ENCODE measurements around the gene CXorf65. TPM values are rescaled to one million over a fixed set of nuclear protein-coding genes. Genes with fewer than 3 reads are reported as not detected.

Gene CXorf65
- total RNA-seq, 1 donor from 2014 or later: not detected

DNA sequence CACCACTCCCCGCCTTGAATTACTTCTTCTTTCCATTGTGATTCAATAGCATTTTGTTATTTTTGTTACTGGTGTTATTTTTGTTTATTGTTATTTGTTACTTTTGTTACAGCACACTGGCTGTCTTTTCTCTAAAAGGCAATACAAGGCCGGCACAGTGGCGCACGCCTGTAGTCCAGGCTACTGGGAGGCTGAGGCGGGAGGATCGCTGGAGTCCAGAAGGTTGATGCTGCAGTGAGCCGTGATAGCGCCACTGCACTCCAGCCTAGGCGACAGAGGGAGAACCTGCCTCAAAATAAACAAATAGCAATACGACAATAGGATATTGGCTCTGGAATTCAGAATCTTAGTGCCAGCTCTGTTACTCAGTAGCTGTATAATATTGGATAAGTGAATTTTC is 10.8 kb upstream of the CXorf65 start:
- H3K36me3 Mint-ChIP-seq (ENCODE audit: insufficient read depth): peaks cover 7% of the 10 kb centered on the region
- H3K27me3 Mint-ChIP-seq: no peaks in the 10 kb centered on the region
- H3K4me3 Mint-ChIP-seq (ENCODE audit: low read depth): no peak overlapping the region
- H3K4me1 Mint-ChIP-seq (ENCODE audit: low read depth): peaks cover 2% of the 10 kb centered on the region
- TF ChIP-seq, protein P1, sequence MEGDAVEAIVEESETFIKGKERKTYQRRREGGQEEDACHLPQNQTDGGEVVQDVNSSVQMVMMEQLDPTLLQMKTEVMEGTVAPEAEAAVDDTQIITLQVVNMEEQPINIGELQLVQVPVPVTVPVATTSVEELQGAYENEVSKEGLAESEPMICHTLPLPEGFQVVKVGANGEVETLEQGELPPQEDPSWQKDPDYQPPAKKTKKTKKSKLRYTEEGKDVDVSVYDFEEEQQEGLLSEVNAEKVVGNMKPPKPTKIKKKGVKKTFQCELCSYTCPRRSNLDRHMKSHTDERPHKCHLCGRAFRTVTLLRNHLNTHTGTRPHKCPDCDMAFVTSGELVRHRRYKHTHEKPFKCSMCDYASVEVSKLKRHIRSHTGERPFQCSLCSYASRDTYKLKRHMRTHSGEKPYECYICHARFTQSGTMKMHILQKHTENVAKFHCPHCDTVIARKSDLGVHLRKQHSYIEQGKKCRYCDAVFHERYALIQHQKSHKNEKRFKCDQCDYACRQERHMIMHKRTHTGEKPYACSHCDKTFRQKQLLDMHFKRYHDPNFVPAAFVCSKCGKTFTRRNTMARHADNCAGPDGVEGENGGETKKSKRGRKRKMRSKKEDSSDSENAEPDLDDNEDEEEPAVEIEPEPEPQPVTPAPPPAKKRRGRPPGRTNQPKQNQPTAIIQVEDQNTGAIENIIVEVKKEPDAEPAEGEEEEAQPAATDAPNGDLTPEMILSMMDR (IDR thresholded peaks at IDR 0.05; ENCODE audit: unreplicated experiment): no peak
- DNase-seq (ENCODE audit: low spot score, unreplicated experiment): no peak
- peaks cover 12% of the 10 kb centered on the region for H3K9me3 Mint-ChIP-seq (ENCODE audit: low read depth)
- H3K27ac Mint-ChIP-seq: no peak overlapping the region

DNA sequence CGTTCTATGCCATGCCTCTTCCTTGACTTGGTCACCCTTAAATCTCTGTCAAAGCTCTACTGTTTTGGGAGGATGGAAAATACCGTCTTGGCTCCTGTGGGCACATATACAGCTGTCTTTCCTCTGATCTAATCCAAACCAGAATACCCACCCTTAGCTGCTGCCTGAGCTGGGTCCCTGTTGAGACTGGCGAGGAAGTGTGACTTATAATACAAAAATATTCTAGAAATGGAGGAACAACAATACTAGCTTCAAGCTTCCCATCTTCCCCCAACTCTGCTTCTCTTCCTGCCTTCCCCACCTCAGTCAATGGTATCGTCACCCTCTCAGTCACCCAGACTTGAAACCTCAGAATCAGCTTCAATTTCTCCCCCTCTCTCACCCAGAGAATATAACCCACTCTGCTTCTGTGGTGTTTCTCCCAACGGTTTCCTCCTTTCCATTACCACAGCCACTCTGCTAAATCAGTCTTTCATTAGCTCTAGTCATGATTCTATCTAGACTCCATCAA is 5.4 kb upstream of the CXorf65 start:
- Mint-ChIP-seq H3K9me3 (ENCODE audit: low read depth) (peaks cover 20% of the 10 kb centered on the region), H3K4me3 (ENCODE audit: low read depth) (no peak overlapping the region), H3K27me3 (no peaks in the 10 kb centered on the region), H3K27ac (no peak overlapping the region), H3K36me3 (ENCODE audit: insufficient read depth) (no peaks in the 10 kb centered on the region), H3K4me1 (ENCODE audit: low read depth) (peaks cover 13% of the 10 kb centered on the region)
- TF ChIP-seq, protein P1 (IDR thresholded peaks at IDR 0.05; ENCODE audit: unreplicated experiment): no peak
- DNase-seq (ENCODE audit: low spot score, unreplicated experiment): no peak

DNA sequence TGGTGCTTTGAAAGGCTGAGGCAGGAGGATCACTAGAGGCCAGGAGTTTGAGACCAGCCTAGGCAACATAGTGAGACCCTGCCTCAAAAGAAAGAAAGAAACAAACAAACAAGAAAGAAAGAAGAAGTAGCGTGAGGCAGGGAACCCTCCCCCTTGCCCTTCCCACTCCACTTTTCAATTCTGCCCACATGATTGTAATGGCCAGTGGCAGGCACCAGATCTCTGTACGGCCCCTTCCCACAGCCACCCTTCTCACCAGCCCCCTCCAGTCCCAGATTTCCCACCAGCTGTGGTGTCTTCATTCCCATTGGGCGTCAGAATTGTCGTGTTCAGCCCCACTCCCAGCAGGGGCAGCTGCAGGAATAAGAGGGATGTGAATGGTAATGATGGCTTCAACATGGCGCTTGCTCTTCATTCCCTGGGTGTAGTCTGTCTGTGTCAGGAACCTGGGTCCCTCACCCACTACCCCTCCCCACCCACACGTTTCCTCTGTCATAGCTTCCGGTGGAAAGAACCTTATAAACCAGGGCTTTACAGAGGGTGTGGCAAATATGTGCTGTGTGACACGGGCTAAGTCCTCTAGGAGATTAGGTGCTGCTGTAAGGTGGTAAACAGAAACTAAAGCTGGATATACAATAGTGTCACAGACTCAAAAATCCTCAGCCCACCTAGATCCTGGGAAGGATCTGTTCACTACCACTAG is 4.8 kb upstream of the CXorf65 start, which contains the start of gene IL2RG:
Gene IL2RG, minus strand, starts transcription at position 437 of the 703 bp plus-strand sequence. Its CDS starts 38 bp downstream, at position 399.
- Mint-ChIP-seq H3K27ac (no peak within 1 kb of the TSS), H3K27me3 (no peaks in the 10 kb centered on the region), H3K4me3 (ENCODE audit: low read depth) (no peak within 1 kb of the TSS), H3K9me3 (ENCODE audit: low read depth) (peaks cover 23% of the 10 kb centered on the region), H3K4me1 (ENCODE audit: low read depth) (peaks cover 16% of the 10 kb centered on the region), H3K36me3 (ENCODE audit: insufficient read depth) (no peaks in the 10 kb centered on the region)
- TF ChIP-seq, protein P1 (IDR thresholded peaks at IDR 0.05; ENCODE audit: unreplicated experiment): no peak
- DNase-seq (ENCODE audit: low spot score, unreplicated experiment): no peak

DNA sequence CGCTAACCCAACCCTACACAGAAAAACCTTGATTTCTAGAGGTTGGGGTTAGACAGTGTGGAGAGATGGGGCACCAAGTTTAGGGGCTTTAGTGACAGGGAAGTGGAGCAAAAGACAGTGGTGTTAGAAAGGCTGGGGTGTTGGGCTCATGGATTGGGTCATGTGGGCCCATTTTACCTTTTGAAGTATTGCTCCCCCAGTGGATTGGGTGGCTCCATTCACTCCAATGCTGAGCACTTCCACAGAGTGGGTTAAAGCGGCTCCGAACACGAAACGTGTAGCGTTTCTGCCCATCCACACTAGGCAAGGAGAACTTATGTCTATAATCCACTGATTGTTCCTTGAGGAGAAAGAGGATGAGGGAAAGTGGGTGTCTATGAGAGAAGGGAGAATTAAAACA is 2.5 kb upstream of the CXorf65 start:
- no peak overlapping the region for H3K4me3 Mint-ChIP-seq (ENCODE audit: low read depth)
- H3K27me3 Mint-ChIP-seq: no peaks in the 10 kb centered on the region
- H3K9me3 Mint-ChIP-seq (ENCODE audit: low read depth): peaks cover 24% of the 10 kb centered on the region
- peaks cover 23% of the 10 kb centered on the region for H3K4me1 Mint-ChIP-seq (ENCODE audit: low read depth)
- no peaks in the 10 kb centered on the region for H3K36me3 Mint-ChIP-seq (ENCODE audit: insufficient read depth)
- H3K27ac Mint-ChIP-seq: no peak overlapping the region
- no peak for DNase-seq (ENCODE audit: low spot score, unreplicated experiment)
- TF ChIP-seq, protein P1 (IDR thresholded peaks at IDR 0.05; ENCODE audit: unreplicated experiment): no peak

DNA sequence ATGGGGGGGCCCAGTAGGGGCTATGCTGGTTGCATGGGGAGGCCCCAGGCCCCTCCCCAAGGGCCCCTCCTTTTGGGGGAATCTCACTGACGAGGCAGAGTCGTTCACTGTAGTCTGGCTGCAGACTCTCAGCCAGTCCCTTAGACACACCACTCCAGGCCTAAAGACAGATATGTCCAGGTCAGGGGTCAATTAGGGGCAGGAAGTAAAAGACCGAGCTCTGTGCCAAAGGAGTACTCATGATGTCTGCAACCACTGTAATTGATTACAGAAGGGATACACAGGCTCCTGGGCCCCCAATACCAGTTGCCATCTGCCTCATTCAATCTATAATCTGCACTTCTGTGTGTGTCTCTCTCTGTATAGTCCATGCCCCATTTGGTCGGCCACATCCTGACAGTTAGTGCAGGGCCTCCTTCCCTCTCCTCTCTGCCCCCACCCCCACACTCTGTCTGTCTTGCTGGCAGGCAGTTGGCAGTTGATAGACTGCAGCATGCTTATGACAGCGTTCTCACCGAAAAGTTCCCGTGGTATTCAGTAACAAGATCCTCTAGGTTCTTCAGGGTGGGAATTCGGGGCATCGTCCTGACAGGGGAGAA is 1.3 kb upstream of the CXorf65 start:
- Mint-ChIP-seq H3K36me3 (ENCODE audit: insufficient read depth) (no peaks in the 10 kb centered on the region), H3K27me3 (no peaks in the 10 kb centered on the region), H3K4me3 (ENCODE audit: low read depth) (no peak overlapping the region), H3K9me3 (ENCODE audit: low read depth) (peaks cover 24% of the 10 kb centered on the region), H3K4me1 (ENCODE audit: low read depth) (peaks cover 29% of the 10 kb centered on the region), H3K27ac (peak overlapping the region; percentile 79)
- TF ChIP-seq, protein P1 (IDR thresholded peaks at IDR 0.05; ENCODE audit: unreplicated experiment): no peak
- no peak for DNase-seq (ENCODE audit: low spot score, unreplicated experiment)

Data from progenitor cell of endocrine pancreas (in vitro differentiated cells).